GM13976 (cell line): ENCODE measurements around the gene USP25.

Experiments used
- DNase-seq: peaks from one replicate; pipeline ENCODE4 v3.0.0; 2012; ENCODE audit warnings: low spot score
- in situ Hi-C: fragments of 300-500 bp; cut with MboI; formaldehyde crosslinking; loops from one replicate; pipeline ENCODE4 v1.12.0; 2022; ENCODE audit warnings: low sequenced_read_pairs, mixed read lengths, inconsistent platforms; ENCODE audit not compliant: unreplicated experiment
- TF ChIP-seq, protein P1 (sequence below): IDR thresholded peaks from 2 replicates; pipeline ENCODE4 v1.5.1; 2012; ENCODE audit warnings: borderline replicate concordance, mild to moderate bottlenecking; ENCODE audit not compliant: insufficient read depth; ENCODE audit errors: extremely low read depth, missing control alignments, control extremely low read depth

The USP25 gene

DNA sequence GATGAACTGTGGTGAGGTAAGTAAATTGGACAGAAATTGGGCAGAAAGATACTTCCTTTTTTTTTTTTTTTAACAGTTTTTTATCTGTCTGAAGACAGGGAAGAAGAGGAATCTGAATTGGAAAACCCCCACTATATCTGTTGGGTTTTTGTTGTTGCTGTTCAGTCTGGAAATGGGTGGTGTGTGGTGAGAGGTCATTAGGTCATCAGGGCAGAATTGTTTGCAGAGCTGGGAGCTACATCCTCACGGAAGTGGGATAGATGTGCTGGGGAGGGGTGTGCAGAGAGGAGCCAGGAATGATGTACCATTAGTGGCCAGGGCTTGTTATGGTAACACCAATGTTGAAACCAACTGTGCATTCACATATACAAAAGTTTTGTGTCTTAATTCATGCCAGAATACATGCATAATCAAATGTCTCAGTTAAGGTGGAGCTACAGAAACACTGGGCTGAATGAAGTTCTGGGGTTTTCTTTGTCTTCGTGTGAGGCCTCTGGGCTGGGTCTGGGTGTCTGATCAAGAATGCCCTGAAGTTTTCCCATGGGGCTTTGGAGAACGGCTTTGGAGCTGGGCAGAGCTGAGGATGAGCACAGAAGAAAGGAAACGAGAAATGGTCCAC lies 12.4 kb downstream of the USP25 start:
- in situ Hi-C loops, result no loop called here
- TF ChIP-seq, protein P1, sequence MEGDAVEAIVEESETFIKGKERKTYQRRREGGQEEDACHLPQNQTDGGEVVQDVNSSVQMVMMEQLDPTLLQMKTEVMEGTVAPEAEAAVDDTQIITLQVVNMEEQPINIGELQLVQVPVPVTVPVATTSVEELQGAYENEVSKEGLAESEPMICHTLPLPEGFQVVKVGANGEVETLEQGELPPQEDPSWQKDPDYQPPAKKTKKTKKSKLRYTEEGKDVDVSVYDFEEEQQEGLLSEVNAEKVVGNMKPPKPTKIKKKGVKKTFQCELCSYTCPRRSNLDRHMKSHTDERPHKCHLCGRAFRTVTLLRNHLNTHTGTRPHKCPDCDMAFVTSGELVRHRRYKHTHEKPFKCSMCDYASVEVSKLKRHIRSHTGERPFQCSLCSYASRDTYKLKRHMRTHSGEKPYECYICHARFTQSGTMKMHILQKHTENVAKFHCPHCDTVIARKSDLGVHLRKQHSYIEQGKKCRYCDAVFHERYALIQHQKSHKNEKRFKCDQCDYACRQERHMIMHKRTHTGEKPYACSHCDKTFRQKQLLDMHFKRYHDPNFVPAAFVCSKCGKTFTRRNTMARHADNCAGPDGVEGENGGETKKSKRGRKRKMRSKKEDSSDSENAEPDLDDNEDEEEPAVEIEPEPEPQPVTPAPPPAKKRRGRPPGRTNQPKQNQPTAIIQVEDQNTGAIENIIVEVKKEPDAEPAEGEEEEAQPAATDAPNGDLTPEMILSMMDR, result no peak
- no peak for DNase-seq

GRCh38 chr21:15742694-15743093 lies 12.9 kb downstream of the USP25 start:
- in situ Hi-C loops, result no loop called here
- TF ChIP-seq, protein P1, result no peak
- no peak for DNase-seq

DNA sequence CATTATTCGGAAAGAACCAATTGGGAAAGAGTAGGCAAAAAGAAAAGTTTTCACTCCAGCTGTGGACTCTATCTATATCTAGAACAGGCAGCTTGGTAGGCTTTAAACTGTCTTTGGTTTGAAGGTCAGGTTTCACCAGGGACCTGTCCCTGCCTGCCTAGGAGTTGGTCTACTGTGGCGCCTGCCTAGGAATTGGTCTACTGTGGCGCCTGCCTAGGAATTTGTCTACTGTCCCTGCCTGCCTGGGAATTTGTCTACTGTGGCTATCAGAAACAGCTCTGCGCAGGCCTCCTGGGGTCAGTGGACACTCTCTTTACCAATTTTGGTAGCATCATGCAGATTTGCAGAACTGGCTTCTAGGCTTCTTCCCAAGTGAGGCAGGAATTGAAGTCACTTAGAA lies 13.8 kb downstream of the USP25 start:
- no peak for DNase-seq
- in situ Hi-C loops, result no loop called here
- TF ChIP-seq, protein P1, result no peak

DNA sequence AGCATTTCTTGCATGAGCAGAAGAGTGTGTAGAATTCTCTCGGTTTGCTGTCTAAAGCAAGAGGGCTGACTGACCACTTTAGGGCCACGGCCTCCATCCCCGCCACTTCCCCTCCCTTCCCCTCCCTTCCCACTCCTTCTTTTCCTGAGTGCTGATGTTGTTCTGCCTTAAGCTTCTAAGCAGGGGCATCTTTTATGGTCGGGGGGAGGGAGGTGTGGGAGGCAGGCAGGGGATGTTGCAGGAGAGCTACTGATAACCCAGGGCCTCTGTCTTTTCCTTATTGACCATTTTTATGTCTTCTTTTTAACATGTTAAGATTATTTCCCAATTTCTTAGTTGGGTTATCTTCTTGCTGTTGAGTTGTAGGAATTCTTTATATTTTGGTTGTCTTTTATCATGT lies 15.1 kb downstream of the USP25 start:
- in situ Hi-C loops, result no loop called here
- no peak for DNase-seq
- TF ChIP-seq, protein P1, result no peak

- in situ Hi-C loops, result no loop called here
- TF ChIP-seq, protein P1, result no peak
- no peak for DNase-seq
Measured at GRCh38 chr21:15748586-15748985, 18.8 kb downstream of the USP25 start.

- in situ Hi-C loops, result no loop called here
- TF ChIP-seq, protein P1, result no peak
- DNase-seq, result no peak
Measured at GRCh38 chr21:15749082-15749860, 19.5 kb downstream of the USP25 start.
